CD4-positive, alpha-beta T cell treated with Interleukin-4 for 4 hours (primary cell): ENCODE data around the gene SENP2.
A peak's percentile ranks its signal among the peaks of the same experiment; 100 is the strongest.
"Not testable (repeated sequence)": the region's sequence is repeated elsewhere in the genome, so short reads cannot be mapped to it uniquely, and the experiment has no call there.

Experiments
- DNase-seq: peaks from one replicate; pipeline ENCODE4 v3.0.0-alpha.2; 2020

SENP2 gene

DNA sequence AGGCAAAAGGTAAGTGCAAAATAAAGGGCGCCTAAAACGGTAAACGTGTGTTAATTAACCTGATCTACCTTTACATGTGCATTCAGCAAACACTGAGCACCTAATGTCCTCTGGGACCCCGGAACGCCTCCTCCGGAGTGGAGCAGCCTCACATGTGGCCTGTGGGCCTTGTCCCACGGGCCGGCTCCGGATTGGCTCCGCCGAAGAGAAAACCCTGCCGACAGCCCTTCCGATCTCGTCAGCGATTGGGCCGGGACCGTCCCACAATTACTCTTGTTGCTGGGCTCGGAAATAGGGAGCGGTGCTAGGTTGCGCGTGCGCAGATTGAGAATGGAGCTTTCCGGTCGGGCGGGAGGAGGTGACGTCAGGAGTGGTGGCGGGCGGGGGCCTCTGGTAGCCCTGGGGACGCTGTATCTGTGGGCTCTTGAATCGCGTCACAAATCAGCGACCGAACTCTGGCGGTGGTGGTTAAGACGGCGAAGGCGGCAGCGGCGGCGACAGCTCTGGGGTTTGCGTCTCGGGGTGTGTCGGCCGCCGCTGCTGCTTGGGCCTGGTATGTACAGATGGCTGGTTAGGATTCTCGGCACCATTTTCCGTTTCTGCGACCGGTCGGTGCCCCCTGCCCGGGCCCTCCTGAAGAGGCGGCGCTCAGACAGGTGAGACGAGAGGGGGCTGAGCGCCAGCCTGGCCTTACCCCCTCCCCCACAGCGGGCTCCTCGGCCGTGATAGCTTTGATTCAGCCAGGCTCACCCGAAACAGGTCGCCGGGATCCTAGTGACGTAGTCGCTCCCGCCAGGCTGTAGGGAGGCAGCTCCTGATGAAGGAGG lies at the start of gene SENP2:
Gene SENP2 (plus strand): TSS at position 437 of the 827 bp plus-strand sequence. CDS start 119 bp downstream, at position 556.
- DNase-seq: peak; percentile 99

DNA sequence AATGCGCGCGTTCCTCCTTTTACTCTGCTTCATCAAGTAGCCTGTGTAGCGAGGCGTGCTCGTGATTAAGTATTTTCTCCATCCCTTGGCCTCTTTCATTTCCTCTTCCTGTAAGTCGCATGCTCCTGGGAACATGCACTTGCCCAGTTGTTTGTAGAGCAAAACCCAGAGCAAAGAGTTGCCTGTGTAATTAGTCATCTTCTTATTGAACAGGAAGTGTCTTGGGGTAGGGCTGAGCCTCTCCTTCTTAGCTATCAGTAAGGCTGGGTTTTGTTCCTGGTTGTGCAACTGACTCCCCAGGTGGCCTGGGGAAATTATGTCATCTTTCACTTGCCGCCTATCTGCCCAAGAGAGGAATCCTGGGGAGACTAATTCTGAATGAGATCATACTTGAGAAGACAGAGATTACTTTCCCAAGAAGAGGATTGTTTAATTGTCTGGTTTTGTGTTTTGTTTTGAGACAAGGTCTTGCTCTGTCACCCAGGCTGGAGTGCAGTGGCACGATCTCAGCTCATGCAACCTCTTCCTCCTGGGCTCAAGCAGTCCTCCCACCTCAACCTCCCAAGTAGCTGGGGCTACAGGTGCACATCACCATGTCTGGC lies 48.6 kb upstream of the SENP2 start:
- peak; percentile 37 for DNase-seq

- no peak for DNase-seq
These were observed 46.2 kb upstream of the SENP2 start for GRCh38 chr3:185539934-185540333.

GRCh38 chr3:185540695-185541094 lies 45.4 kb upstream of the SENP2 start:
- no peak for DNase-seq

GRCh38 chr3:185549122-185549521 lies 37.0 kb upstream of the SENP2 start:
- no peak for DNase-seq

DNA sequence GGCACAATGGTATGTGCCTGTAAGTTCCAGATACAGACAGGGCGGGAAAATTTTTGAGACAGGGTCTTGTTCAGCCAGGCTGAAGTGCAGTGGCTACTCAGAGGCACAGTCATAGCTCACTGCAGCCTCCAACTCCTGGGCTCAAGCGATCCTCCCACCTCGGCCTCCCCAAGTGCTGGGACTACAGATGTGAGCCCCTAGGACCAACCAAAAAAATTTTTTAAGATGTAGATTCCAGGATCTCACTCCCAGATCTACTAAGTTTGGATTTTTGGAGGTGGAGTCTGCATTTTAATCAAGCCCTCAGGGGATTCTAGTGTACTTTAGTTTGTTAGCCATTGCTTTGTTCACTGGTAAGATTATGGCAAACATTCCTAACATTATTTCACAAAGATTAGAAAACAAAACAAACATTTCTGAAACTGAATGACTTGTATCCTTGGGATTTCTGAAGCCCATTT lies 36.4 kb upstream of the SENP2 start:
- no peak for DNase-seq

DNA sequence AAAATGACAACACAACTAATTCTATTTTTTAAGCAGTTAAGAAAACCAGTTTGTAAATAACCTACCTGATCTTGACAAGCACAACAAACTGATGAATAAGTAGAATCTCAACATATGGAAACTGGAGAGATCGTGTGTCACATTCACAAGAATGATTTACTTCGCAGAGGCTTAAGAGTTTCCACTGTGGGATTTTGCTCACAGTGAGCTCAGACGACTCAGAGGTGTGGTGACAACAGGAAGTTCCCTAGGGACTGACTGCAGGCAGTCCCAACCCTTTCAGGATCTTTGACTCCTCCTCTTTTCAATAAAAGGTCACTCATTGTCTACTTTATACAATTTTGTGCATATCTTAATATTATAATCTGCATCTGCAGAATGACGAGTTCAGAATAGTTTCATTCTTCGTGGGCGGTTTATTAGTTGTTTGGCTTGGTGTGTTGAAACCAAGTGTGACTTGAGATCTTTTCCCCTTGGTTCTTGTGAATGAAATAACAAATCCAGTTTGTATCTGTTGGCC lies 33.7 kb upstream of the SENP2 start, which contains the start of gene LIPH:
Gene LIPH (minus strand): TSS at position 231 of the 520 bp plus-strand sequence. CDS start 117 bp downstream, at position 114.
- DNase-seq: no peak

GRCh38 chr3:185555101-185555501 lies 31.0 kb upstream of the SENP2 start:
- DNase-seq: no peak

DNA sequence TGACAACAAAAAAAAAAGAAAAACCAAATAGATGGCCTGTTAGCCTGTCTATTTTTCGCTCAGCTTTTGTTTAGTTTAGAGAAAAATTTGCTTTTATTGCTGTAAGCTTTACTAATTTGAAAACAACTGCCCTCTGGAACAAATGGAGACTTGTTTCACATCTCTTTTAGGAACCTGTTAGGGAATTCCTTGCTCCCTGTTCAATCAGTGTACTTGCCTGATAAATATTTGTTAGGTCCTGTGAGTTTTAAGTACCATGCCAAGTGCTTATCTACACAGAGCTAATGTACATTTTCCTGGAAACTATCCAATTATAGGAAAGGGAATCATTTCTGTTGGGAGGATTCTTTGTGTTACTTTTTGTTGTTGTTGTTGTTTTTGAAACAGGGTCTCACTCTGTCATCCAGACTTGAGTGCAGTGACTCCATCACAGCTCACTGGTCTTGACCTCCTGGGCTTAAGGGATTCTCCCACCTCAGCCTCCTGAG lies 30.2 kb upstream of the SENP2 start:
- no peak for DNase-seq

GRCh38 chr3:185556640-185557039 lies 29.5 kb upstream of the SENP2 start:
- not testable (repeated sequence) for DNase-seq

DNA sequence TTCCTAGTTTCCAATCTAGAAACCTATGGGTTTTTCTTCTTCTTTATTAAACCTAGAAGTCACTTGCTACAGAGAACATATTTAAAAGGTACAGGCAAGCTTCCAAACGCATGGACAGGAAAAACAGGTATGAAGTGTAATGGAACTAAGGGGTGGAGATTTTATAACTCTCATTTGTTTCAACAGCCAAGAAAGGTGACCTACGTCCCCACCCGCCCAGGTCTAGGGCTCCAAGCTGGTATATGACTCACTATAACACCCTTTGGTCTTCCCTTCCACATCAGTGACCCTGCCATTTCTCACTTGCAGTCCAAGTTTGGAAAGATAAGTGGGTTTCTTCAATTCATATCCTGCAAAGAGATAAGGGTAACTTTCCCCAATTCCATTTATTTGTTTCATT lies 27.7 kb upstream of the SENP2 start:
- DNase-seq: no peak

DNA sequence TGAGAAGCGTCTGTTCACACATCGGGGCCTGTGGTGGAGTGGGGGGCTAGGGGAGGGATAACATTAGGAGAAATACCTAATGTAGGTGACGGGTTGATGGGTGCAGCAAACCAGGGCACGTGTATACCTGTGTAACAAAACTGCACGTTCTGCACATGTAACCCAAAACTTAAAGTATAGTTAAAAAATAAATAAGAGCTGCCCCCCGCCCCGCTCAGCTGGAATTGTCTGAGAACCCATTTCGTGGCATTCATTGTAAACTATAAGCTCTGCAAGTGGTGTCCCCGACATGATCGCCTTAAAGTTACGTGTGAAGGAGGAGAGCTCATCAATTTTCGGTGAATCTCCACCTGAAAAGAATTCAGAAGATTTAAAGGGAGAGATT lies 26.4 kb upstream of the SENP2 start:
- DNase-seq: no peak

GRCh38 chr3:185560676-185561075 lies 25.4 kb upstream of the SENP2 start:
- no peak for DNase-seq

DNA sequence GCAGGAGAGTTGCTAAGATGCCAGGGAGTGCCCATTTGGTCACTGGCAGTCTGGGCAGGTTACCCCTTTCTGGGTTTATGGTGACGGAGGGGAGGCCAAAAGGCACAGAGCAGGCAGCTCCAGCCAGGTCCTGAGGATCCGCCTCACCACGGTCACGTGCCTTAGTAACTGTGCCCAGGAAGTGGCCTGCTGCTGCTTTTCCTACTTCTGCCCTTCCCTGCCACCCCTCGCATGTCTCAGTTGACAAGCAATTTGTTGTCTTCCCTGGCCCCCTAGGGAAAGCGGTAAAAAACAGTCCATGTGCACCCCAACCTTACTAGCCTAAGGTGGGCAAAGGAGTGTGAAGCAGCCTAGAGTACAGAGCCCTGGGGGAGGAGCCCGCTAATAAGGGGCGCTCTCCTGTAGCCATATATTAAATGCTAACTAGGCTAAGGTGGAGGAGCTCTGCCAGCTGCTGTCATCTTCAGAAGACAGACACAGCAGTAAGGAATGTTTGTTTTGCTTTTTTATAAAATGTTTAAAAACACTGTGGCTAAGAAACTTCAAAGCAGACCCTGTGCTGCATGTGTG lies 24.6 kb upstream of the SENP2 start:
- no peak for DNase-seq

DNA sequence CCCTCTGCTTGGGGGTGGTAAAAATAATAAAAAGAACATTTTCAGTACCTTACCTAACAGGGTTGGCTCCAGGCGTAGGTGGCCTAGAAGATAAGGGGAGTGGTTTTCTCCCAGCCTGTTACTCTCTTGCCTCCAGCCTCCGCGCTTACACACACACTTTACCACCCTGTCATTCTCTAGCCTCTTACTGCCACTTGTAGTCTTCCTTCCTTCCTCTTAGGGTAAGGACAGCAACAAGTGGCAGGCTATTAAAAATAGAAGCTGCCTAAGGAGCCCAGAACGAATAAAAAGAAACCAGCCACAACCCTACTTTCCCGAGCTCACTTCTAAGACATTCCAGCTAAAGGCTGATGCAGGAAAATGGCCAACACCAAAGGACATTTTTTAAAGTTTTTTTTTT lies 24.1 kb upstream of the SENP2 start:
- no peak for DNase-seq

GRCh38 chr3:185572183-185572582 lies 13.9 kb upstream of the SENP2 start:
- no peak for DNase-seq

- DNase-seq: peak; percentile 77
These were observed 10.8 kb upstream of the SENP2 start for GRCh38 chr3:185575108-185575869.

- DNase-seq: no peak
These were observed 3.9 kb upstream of the SENP2 start for GRCh38 chr3:185582236-185582635.

DNA sequence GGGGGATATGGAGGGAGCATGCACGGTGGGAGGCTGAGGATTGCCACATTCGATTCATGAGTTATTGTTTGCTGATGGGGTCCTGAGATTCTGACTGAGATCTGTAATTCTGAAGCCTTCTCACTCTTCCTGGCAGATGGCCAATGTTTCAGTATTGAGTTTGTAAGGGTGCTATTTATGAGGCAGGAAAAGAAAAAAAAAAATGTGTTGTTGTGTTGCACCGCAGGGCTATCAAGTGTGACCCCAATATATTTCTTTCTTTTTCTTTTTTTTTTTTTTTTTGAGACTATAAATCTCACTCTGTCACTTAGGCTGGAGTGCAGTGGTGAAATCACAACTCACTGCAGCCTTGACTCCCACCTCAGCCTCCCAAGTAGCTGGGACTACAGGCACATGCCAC lies 3.2 kb upstream of the SENP2 start:
- DNase-seq: peak; percentile 56

- no peak for DNase-seq
These were observed 2.2 kb upstream of the SENP2 start for GRCh38 chr3:185583925-185584324.

DNA sequence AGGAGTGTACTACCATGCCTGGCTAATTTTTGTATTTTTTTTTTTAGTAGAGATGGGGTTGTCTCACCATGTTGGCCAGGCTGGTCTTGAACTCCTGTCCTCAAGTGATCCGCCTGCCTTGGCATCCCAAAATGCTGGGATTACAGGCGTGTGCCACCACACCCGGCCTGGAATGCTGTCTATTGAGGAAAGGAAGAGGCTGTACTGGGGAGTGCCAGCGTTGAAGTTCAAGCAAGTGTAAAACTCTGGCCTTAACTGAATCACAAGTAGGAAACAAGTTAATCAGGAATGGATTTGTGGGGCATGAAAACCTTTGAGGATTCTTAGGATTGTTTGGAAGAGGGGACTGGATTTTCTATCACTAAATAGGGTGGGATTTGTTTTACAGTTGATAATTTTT lies 1.4 kb upstream of the SENP2 start:
- DNase-seq: no peak

DNA sequence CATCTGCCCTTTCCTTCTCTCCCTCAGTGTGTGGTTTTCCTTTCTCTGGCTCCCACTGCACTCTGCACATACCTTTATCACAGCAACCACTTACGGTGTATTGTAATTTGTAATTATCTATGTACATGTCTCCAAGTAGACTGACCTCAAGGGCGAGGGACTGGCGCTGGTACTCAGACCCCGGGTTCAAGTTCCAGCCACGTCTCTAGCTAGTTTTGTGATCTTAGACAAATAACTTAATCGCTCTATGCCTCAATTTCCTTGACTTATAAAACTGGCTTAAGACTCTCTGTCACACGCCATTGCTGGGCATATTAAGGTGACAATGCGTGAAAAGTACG lies 607 bp upstream of the SENP2 start:
- DNase-seq: no peak

DNA sequence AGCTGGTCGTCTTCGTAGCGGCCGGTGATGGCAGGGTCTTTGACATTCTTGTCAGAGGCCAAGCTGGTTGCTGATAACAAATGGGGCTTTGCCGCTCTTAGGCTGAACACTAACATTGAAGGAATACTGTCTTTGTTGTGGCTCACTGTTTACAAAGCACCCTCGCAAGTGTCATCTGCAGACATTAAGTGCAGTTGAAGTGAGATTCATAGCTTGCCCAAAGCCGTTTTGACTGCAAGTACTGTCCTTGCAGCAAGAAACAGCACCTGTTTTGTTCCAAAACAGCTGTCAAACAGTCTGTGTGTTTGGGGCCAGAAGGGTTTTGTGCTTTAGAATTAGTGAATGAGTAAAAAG lies 568 bp downstream of the SENP2 start:
- no peak for DNase-seq
